Thyroid gland (tissue), 4 donors: ENCODE measurements around the gene CMKLR1.

Source experiments
- POLR2A ChIP-seq, 2 donors: fragments of 450-650 bp; IDR thresholded peaks; one replicate each; pipeline ENCODE4 v1.6.1; 2017; ENCODE audit warnings: antibody characterized with exemption in 2 of 2, mild to moderate bottlenecking in 2 of 2, moderate library complexity in 1 of 2
- TF ChIP-seq, protein P1 (sequence below), 6 experiments: fragments of 200-600 bp in 3 of 6; fragments of 450-650 bp in 3 of 6; sonication (generic) in 3 of 6; IDR thresholded peaks; one replicate each; pipeline ENCODE4 v1.5.1; 2016 to 2019; ENCODE audit warnings: antibody characterized with exemption in 6 of 6, mild to moderate bottlenecking in 2 of 6, inconsistent platforms in 1 of 6, moderate library complexity in 1 of 6

DNA sequence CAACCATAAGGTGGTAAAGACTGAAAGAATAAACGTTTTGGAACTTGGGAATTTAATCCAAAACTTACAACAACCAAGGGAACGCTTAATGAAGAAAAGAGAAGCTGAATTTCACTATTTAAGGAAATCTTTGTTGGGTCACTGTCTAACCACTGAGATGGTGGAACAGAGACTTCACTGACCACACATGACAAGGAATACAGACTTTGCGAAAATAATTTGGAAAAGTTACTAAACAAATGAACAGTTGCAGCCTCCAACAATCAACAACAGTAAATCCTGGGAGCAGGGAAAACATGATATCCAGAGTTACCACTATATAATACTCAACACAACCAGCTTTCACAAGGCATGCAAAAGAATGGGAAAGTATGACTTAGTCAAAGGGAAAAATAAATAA, 79.1 kb downstream of the CMKLR1 start:
- TF ChIP-seq, protein P1, sequence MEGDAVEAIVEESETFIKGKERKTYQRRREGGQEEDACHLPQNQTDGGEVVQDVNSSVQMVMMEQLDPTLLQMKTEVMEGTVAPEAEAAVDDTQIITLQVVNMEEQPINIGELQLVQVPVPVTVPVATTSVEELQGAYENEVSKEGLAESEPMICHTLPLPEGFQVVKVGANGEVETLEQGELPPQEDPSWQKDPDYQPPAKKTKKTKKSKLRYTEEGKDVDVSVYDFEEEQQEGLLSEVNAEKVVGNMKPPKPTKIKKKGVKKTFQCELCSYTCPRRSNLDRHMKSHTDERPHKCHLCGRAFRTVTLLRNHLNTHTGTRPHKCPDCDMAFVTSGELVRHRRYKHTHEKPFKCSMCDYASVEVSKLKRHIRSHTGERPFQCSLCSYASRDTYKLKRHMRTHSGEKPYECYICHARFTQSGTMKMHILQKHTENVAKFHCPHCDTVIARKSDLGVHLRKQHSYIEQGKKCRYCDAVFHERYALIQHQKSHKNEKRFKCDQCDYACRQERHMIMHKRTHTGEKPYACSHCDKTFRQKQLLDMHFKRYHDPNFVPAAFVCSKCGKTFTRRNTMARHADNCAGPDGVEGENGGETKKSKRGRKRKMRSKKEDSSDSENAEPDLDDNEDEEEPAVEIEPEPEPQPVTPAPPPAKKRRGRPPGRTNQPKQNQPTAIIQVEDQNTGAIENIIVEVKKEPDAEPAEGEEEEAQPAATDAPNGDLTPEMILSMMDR (IDR thresholded peaks at IDR 0.05) = no peak
- TF ChIP-seq POLR2A (IDR thresholded peaks at IDR 0.05) = no peak
